Effector CD4-positive, alpha-beta T cell (primary cell): ENCODE data around the gene SALL4. TPM values are rescaled to one million over a fixed set of nuclear protein-coding genes. Genes with fewer than 3 reads are reported as not detected.
"Not testable (repeated sequence)": the region's sequence is repeated elsewhere in the genome, so short reads cannot be mapped to it uniquely, and the experiment has no call there.

Experiments
- DNase-seq: peaks from one replicate; pipeline ENCODE4 v3.0.0-alpha.2; 2020
- total RNA-seq: gene quantifications from one replicate; lab custom pipeline; 2026; lab: John Stamatoyannopoulos, UW

Gene SALL4
- not detected for total RNA-seq

DNA sequence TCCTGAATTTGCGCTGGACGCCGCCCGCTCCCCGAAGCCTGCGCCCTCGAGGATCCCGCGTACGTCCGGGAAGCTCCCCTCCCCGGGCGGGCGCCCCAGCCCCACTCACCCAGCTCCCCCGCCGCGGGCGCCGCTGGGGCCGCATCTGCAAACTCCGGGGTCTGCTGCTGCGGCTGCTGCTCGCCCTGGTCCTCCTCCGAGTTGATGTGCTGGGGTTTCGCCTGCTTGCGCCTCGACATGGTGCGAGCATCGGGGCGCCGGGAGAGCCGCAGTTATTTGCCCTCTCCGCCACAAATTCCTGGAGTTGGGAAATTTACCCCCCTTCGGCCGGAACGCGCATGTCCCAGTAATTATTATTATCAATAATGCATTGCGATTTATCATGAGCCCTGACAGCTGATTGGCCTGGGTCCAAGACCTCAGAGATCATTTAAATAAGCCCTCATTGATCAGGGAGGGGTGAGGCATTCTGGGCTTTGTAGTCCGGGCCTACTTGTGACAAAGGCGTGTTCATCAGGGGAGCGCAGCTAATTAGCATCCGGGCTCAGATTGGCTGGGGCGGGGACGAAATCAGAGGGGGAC lies at the start of gene SALL4:
Gene SALL4 (minus strand): TSS at position 352 of the 582 bp plus-strand sequence. CDS start 113 bp downstream, at position 239.
- no peak for DNase-seq

DNA sequence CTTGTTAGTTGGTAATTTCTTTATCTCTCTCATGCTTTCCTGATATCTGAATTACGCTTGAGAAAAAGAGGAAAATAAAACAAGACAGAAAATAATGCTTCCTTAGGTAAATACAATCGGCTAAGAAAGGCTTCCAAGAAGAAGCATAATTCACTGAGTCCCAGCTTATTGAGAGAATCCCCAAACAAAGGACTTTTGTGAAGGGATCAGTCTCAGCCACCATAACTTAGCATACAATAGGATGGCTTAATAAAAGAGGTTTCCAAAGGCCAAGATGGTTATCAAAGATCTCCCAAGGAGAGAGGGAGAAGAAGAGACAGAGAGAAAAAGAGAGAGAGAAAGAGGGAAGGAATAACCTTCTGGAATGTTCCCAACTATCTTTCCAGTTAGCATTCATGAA lies 46.0 kb upstream of the SALL4 start:
- no peak for DNase-seq

DNA sequence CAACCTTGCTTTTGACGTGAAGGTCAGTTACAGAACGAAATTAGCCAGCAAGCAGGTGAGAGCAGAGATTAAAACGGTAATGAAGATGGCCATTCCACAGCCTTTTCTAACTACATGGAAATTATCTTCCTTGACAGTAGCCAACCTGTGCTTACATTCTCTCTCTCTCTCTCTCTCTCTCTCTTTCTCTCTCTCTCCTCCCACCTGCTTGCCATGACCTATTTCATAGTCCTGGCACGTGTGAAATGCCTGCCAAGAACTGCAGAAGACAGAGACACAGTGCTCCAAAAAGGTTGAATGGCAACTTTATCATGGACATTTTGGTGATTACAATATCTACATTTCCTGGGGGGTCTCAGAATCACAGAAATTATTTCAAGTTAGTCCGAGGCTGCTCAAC lies 38.5 kb upstream of the SALL4 start:
- no peak for DNase-seq

DNA sequence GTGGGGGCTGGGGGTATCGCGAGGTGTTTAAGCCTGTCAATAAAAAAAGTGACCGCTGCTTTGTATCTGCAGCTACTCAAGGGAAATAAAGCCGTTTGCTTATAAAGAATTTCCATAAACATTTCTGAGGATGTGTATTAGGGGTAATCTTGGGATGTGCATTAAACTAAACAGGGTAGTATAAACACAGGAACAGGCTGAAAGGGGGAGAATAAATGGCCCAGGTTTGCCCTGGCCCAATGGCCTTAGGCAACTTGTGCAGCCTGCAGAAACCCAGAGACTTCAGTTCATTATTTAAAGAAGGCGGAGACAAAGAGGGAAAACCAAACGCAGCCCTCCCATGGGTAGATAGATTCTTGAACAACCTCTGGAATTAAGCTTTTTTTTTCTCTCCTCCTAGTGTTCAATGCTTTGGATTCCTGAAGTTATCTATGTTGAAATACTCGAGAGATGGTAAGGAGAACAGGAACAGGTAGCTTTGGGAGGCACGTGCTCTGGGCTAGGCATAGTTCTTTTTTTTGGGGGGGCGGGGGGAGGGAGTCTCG lies 35.6 kb upstream of the SALL4 start:
- no peak for DNase-seq

DNA sequence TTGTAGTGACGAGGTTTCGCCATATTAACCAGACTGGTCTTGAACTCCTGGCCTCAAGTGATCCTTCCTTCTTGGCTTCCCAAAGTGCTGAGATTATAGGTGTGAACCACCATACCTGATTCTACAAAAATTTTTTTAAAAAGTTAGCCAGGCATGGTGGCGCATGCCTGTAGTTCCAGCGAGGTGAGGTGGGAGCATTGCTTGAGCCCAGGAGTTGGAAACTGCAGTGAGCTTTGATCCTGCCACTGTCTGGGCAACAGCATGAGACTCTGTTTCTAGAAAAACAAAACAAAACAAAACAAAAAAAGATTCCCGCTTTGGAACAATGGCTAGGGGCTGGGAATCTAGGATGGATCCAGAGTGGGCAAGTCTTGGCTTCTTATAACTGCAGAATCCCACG lies 35.1 kb upstream of the SALL4 start:
- DNase-seq, result no peak

DNA sequence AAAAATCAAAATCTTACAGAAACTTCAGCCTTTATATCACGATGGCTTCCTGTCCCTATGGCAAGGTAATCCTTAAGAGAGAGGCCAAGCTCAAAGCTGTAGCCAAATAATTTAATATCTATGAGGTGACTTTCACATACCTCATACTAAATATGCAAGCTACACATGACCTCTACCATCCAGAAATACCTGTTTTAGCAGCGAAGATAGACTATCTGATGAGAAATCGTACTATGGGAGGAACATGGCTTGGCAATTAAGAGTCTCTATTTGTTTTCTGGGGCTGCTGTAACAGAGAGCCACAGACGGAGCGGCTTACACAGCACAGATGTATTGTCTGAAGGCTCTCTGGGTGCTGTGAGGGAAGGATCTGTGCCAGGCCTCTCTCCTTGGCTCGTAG lies 31.0 kb upstream of the SALL4 start:
- no peak for DNase-seq

DNA sequence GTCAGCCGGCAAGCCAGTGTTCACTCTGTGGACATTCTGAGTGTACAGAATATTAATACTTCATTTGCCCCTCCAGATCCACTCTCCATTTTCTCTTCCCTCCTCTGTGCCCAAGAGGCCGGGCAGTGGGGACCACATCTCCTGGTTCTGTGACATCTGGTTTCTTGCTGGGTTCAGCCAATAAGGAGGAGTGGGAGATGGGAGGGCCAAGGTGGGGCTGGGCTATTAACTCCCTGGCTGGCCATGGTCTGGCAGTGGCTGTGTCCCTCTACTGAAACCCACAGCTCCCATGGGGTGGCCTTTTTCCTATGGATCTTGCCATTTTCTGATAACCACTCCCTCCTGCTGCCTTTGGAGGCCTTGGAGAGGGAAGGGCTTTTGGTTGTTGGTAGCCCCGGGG lies 30.0 kb upstream of the SALL4 start:
- no peak for DNase-seq

DNA sequence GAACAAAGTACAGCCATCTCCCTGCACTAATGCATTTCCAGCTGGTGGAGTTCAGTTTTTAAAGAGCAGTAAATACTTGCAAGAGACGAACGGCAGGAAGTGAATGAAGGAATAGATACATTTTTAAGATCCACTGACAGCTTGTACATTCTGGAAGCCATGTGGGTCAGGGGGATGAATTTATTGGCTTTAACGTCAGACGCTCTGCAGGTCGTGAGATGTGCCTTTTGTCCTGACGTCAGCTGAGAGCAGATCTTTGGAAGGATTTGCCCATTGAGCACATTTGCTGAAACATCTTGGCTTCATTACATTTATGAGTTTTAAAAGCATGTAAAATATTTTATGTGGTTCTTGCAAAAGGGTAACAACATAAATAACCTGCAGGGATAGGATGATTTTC lies 29.5 kb upstream of the SALL4 start:
- DNase-seq, result no peak

DNA sequence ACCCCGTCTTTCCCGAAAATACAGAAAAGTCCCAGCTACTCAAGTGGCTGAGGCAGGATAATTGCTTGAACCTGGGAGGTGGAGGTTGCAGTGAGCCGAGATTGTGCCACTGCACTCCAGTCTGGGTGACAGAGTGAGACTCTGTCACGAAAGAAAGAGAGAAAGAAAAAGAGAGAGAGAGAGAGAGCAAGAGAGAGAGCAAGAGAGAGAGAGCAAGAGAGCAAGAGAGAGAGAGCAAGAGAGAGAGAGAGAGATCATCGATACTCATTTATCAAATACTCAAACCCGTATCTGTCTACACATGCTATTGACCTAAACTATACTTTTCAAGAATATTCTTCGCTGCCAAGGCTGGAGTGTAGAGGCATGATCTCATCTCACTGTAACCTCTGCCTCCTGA lies 28.2 kb upstream of the SALL4 start:
- no peak for DNase-seq

DNA sequence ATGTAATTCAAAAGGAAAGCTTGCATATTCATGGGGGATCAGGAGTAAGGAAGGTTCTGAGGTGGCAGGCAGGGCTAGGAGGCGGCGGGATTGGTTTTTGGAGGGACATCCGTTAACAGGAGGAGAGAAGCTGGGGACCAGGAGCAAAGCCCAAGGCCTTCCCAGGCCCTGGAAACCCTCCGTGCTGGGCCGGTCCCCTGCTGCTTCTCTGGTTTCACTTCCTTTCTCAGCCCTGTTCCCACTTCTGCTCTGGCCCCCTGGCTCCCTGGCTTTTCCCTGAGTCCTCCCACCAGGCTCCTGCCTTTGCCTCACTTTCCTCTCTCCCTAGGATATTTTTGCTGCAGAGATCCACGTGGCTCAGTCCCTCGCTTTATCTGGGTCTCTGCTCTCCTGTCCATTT lies 26.4 kb upstream of the SALL4 start:
- no peak for DNase-seq

DNA sequence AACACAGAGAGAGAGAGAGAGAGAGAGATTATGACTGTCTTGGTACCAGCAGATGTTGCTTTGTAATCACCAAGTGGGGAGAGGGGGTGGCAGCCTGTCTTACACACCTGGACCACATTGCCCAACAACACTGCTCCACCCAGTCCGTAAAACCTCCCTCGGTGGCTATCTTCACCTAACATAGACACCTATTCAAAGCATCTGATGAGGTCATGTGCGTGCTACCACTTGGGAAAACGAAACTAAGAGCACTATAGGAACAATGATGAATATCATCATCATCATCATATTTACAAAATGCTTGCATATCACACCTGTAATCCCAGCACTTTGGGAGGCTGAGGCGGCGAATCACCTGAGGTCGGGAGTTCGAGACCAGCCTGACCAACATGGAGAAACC lies 24.1 kb upstream of the SALL4 start:
- no peak for DNase-seq

DNA sequence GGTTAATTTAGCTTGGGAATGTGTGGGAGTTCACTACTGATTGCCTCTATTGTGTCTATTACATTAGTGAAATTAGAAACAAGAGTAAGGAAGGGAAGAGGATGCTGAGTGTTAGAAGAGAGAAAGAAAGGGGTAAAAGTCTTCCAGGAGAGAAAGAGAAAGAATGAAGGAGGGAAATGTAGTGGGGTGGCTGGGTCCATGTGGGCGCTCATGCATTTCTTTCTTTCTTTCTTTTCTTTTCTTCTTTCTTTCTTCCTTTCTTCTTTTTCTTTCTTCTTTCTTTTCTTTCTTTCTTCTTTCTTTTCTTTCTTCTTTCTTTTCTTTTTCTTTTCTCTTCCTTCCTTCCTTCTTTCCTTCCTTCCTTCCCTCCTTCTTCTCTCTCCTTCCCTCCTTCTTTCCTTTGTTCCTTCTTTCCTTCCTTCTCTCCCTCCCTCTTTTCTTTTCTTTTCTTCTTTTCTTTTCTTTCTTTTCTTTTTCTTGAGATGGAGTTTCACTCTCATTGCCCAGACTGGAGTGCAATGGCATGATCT lies 16.2 kb upstream of the SALL4 start:
- no peak for DNase-seq

DNA sequence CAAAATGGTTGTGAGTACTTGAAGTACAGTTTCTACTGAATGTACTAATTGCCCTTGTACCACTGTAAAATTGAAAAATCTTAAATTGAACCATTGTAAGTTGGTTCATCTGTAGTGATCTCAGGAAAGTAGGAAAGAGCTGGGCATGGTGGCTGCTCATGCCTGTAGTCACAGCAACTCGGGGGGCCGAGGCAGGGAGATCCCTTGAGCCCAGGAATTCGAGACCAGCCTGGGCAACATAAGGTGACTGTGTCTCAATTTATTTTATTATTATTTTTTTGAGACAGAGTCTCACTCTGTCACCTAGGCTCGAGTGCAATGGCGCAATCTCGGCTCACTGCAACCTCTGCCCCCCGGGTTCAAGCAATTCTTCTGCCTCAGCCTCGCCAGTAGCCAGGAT lies 14.5 kb upstream of the SALL4 start:
- not testable (repeated sequence) for DNase-seq

DNA sequence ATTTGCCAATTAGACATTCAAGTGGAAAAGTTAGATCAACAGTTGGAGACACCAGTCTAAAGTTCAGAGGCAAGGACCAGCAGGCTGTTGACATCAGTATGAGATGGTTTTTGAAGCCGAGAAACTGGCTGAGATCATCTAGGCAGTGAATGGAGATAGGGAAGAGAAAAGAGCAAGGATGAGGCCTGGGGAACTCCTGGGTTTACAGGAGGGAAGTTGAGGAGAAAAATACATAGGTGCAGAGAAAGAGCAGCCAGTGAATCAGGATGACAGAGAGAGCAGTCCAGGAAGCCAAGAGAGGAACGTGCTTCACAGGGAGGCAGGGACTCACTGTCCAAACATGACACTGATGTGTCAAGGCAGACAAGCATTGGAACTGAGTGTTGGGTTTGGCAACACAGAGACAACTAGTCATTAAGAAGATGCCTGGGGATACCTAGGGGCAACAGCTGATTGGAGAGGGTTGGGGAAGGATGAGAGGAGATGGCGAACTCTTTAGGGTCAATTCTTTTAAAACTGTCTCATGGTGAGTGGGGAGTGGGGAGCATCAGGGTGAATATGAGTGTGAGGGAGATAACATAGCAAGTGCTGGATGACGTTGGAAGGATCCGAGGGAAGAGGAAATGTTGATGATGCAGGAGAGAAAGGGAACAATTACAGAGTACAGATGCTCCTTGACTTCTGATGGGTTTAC lies 13.2 kb upstream of the SALL4 start:
- no peak for DNase-seq

DNA sequence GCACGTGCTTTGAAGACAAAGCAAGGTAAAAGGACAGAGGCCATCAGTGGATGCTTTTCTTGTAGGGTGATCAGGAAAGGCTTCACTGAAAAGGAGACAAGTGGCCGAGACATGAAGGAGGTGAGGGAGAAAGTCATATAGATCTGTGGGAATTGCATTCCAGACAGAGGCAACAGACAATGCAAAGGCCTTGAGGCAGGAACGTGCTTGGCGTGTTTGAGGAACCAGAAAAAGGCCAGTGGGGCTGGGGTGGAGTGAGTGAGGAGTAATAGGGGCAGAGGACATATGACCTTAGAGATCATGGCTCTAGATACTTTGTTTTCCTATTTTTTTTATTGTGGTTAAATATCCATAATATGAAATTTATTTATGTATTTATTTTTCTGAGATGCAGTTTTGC lies 10.5 kb upstream of the SALL4 start:
- DNase-seq, result no peak

DNA sequence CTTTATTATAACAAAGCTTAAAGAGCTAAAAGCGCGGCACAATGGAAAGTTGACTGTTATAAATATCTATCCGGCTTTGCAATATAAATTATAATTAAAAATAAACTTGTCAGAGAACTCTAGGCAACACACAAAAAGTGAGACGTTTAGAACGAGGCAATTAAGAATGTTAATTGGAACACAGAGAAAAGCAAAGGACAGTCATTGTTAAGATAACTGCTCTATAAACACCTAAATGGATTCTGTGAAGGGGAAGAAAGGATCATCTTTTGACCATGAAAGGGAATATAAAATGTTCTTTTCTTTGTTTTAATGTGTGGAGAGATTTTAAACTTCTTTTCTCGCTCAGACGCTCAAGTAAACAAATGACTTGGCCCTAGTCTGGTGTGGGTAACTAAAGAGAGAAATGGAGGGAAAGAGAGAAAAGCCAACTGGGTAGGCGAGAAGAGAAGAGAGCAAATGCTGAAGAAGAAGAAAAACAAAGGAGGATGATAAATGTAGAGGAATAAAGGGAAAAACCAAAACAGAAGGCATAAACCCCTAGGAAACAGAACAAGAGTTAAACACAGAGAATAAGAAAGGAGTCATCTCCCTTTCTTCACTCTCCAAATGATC lies 9.3 kb upstream of the SALL4 start:
- DNase-seq, result no peak

DNA sequence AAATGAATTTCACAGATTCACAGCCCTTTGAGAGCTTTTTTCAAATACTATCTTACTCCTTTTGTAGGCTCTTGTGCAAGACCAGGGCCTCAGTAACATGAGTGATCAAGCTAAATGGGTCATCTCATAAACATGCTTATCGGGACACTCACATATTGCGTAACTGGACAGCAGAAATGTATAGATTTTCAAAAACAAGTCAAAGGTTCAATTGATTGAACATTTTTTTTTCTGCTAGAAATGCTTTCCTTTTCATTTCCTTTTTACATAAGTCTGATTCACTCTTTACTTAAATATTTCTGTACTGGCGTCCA lies 8.7 kb upstream of the SALL4 start:
- DNase-seq, result no peak

DNA sequence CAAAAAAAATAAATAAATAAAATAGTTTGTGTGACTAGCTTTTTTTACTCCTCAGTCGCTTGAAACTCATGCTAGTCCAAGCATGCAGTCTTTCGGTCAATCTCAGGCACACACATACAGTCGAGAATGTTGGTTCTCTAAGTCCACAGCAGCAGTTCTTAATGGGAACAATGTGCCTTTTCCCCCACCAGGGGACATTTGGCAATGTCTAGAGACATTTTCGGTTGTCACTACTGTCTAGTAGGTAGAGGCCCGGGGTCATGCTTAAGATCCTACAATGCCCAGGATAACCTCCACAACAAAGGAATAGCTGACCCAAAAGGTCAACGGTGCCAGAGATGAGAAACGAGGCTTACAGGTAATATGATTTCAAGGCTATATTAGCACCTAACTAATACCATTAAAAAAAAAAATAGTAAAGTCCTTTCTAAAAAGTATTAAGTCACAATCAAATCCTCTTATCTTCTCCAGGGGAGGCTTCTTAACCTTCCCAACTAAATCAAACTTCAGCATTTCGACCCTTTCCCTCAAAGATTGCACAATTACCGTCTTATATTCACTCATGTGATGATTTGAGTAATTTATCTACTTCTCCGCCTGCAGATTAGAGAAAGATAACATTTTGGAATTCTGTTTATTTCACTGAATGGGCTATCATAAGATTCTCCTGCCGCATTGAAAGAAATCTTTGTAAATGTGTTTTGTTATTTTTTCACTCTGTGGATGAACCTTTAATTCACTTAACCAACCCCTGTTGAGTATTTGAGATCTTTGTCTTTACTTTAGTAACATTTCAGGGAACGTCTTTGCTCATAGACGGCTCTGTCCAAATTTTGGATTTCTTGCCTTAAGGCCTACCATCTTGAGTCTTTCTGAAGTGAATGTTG lies 8.1 kb upstream of the SALL4 start:
- DNase-seq, result no peak

DNA sequence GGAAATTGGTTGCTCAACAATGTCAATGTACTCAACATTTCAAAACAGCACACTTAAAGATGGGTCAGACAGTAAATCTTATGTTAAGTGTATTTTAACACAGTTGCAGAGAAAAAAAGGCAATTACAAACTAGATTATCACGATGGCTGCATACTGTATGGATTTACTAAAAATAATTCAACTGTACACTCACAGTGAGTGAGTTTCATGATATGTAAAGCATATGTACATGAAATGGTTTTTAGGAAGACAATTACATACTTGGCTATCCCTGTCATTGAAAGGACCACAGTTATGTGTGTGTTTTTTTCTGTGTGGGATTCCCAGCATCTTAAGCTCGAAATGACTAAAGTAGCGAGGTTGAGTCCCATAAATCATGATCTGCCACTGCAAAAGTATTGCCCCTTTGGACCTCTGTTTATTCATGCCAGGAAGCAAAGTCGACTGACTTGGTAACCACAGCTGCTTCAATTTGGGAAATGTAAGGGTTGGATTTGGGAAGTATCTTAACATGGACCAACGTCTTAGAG lies 5.5 kb upstream of the SALL4 start:
- DNase-seq, result no peak

DNA sequence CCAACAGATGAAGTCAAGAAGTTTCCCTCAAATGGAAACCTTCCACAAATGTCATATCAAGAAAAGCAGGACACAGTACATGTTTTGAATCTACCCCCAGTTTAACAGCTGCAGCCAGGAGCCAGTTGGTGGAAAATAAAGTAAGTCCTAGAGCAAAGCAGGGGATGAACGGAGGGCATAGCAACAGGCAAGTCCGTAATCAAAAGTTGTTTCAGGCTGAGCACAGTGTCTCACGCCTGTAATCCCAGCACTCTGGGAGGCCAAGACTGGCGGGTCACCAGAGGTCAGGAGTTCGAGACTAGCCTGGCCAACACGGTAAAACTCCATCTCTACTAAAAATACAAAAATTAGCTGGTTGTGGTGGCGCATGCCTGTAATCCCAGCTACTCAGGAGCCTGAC lies 2.4 kb upstream of the SALL4 start:
- DNase-seq, result no peak

DNA sequence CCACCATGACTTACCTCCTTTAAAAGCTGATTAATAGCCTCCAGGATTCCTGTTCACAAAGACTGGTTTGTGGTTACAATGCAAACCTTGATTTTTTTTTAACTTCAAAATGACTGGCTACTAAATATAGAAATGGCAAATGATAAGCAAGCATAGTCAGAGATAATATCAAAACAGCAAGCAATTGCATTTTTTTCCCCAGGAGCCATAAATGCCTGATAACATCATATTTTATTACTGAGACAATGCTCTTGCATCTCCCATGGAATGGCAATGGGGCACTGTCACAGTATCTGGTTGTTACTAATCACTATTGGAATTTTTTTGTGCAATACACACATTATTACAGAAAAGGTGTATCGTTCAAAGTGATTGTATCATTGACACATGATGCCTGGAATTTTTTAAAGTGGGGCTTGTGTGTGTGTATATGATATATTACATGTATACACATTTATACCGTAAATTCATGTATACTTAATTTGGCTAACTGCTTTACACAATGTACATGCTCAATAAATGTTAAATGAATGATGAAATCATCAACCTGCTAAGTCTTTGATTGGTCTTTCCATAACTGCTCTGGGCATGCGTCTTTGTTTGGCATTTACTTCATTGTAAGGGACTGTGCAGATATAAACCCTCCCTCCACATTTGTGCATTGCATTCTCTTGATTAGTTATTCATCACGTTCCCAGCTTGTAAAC lies 980 bp upstream of the SALL4 start:
- no peak for DNase-seq

DNA sequence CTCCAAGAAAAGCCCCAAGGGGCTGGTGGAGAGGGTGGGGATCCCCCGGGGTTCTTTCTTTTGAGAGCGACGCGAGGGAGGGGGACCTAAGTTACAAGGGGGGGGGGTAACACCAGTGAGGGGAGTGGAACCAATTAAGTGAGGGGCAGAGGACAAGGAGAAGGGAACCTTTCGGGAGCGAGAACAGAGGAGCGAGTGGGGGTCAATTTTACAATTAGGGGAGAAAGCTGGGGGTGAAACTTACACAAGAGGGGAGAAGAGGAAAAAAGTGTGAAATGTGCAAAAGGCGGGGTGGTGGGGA lies 548 bp downstream of the SALL4 start:
- no peak for DNase-seq
